GM13977 (cell line): ENCODE data around the gene PRDM11.

Experiments used
- DNase-seq: peaks from one replicate; pipeline ENCODE4 v3.0.0; 2012; ENCODE audit warnings: low spot score
- in situ Hi-C: fragments of 300-500 bp; cut with MboI; formaldehyde crosslinking; loops from one replicate; pipeline ENCODE4 v1.12.0; 2022; ENCODE audit warnings: low sequenced_read_pairs, low pct_unique_long_range_greater_than_20kb, mixed read lengths, inconsistent platforms; ENCODE audit not compliant: unreplicated experiment
- TF ChIP-seq, protein P1 (sequence below): IDR thresholded peaks from 2 replicates; pipeline ENCODE4 v1.5.1; 2012; ENCODE audit warnings: mild to moderate bottlenecking, control low read depth; ENCODE audit not compliant: insufficient read depth; ENCODE audit errors: extremely low read depth, missing control alignments

The PRDM11 gene

DNA sequence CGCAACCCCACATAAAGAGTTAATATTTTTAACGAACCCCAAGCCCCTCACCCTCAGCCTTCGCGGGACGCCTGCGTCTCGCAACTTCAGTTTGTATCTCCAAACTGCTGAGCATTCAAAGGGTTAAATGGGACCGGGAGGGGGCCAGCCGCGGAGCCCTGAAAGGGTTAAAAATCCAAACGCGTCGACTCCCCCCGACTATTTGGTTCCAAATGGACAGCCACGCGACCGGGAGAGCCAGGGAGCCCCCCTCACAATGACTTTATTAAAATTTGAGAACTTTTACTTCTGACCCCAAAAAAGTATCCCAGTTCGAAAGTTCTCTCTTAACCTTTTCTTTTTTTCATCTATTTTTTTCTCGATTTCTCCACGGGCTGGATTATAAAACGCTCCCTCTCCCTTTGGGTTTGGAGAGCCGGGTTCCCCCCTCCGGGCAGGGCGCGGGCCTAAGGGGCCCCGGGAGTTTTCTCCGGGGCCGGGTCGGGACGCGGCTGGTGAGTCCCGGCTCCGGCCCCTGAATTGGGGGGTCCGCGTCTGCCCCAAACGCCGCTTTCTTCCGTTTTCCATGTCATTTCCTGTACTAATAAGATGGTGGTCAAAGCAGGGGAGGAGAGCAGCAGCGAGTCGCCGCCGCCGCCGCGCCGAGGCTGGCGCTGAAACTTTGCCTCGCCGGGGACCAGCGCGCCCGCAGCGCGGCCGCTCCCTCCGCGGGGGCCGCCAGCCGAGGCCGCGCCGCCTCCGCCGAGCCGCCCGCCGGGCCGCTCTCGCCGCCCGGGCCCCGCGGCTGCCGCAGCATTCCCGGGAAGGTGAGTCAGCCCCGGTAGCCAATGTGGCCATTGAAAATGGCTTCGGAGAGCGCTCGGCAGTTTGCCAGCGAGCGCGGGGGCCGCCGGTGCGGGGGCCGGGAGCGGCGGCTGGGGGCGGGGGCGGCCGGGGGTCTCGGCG lies at the start of gene PRDM11:
PRDM11 (plus strand) TSS at position 568 of the 945 bp plus-strand sequence. CDS start 35,128 bp downstream, outside the sequence.
- in situ Hi-C loops: no loop called here
- peak; percentile 71 for DNase-seq
- TF ChIP-seq, protein P1, sequence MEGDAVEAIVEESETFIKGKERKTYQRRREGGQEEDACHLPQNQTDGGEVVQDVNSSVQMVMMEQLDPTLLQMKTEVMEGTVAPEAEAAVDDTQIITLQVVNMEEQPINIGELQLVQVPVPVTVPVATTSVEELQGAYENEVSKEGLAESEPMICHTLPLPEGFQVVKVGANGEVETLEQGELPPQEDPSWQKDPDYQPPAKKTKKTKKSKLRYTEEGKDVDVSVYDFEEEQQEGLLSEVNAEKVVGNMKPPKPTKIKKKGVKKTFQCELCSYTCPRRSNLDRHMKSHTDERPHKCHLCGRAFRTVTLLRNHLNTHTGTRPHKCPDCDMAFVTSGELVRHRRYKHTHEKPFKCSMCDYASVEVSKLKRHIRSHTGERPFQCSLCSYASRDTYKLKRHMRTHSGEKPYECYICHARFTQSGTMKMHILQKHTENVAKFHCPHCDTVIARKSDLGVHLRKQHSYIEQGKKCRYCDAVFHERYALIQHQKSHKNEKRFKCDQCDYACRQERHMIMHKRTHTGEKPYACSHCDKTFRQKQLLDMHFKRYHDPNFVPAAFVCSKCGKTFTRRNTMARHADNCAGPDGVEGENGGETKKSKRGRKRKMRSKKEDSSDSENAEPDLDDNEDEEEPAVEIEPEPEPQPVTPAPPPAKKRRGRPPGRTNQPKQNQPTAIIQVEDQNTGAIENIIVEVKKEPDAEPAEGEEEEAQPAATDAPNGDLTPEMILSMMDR: no peak

DNA sequence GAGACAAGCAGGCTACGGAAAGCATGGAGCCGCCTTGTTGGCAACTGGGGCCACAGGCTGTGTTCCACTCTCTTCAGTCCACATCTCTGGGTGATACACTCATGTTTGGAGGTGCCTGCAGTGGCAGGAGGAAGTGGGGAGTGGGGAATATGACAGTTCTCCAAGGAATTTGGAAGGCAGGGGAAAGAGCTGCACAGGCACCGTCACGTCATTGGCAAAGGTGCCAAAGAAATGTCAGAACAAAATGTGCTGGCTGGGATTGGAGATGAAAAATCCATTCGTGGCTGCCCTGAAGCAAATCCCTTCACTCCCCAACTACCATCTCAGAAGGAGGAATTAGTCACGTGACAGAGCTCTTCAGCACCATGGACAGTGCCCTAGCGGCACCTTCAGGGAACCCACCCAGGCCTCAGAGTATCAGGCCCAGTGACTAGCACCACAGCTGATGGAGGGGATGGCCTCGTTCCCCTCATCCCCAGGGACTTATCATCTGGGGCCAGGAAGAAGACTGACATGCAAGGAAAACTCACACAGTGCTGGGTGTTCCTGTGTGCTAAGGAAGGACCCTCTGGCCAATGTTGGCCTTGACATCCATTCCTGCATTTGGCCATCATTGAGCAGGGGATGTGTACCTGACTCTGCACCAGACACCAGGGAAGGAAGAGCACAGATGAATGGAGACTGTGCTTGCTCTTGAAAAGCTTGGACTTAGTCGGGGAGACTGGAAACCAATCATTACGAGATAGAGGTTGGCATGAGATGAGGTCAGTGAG lies 48.5 kb upstream of the PRDM11 start:
- in situ Hi-C loops: no loop called here
- DNase-seq: no peak
- TF ChIP-seq, protein P1: no peak

DNA sequence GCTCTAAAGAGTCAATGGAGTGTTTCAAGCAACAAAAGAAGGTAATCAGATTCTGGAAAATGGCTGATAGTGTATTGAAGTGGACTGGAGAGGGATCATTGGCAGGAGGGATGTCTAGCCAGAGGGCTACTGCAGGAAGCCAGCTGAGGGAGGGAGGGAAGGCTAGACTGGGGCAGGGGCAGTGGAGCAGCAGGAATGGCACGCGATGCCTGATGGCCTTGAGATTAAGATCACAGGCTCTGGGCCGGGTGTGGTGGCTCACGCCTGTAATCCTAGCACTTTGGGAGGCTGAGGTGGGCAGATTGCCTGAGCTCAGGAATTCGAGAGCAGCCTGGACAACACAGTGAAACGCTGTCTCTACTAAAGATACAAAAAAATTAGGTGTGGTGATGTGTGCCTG lies 47.5 kb upstream of the PRDM11 start:
- TF ChIP-seq, protein P1: no peak
- in situ Hi-C loops: no loop called here
- no peak for DNase-seq

DNA sequence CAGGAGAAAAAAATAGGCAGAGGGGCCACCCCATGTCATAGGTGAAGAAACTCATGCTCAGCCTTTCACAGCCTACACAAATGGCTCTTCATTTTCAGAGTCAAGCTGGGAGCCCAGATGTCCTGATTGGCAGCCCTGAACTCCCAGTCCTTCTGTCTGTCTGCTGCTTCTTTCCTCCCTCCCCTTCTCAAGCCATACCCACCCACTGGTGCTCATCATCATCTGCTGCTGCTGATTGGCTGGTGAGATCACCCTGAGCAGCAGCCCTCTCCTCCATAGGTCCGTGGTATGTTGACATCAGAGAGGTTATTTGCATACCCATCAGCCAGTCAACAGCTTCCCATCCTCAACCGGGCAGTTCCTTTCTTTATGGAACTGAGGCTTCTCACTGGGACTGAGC lies 46.1 kb upstream of the PRDM11 start:
- TF ChIP-seq, protein P1: no peak
- in situ Hi-C loops: loop anchor here (25.0 kb wide), 1 partner anchor 187 kb away; the partner anchor contains the start of gene SYT13
- DNase-seq: no peak

DNA sequence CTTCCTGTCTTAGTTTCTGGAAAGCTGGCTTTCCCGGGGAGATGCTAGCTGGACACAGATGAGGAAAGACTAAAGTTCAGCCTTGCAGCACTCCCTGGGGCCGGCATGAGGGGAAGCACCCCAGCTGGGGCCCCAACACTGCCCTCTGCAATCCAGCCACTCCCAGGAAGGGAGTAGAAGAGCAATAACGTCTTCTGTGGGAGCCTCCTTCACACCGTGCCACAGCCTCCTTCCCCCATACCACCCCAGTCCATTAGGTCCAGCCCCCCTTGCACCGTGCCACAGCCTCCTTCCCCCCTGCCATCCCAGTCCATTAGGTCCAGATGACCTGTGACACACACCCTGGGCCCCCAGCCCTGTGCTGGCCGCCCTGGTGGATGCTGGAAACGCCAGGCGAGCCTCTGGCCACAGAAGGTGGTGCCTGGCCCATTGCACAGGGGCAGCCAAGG lies 44.1 kb upstream of the PRDM11 start:
- TF ChIP-seq, protein P1: no peak
- DNase-seq: no peak
- in situ Hi-C loops: loop anchor here (25.0 kb wide), 1 partner anchor 185 kb away; the partner anchor contains the start of gene SYT13
